ENCODE data around the gene ATXN10. TPM values are rescaled to one million over a fixed set of nuclear protein-coding genes. Genes with fewer than 3 reads are reported as not detected.

ATXN10 gene
- total RNA-seq, 1 donor from 2014 or later = 102 TPM

DNA sequence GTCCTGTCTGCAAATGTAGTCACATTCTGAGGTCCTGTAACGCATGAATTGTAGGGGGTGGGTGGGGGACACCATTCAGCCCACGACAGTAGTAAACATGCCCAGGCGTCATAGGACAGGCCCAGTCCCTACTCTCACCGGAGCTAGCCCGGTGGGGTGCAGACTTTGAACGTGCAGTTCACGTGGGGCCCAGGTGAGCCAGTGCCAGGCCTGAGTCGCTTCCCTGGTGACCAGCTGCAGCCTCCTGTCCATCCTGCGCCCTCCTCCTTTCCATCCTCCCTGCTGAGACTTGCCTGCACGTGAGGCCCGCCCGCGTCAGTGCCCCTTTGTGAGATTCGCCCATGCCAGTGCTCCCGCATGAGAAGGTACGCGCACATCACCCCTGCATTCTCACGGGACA lies 188.6 kb downstream of the ATXN10 start:
- DNase-seq = no peak

- DNase-seq = no peak
Observed at GRCh38 chr22:45861259-45861658, 189.6 kb downstream of the ATXN10 start.

DNA sequence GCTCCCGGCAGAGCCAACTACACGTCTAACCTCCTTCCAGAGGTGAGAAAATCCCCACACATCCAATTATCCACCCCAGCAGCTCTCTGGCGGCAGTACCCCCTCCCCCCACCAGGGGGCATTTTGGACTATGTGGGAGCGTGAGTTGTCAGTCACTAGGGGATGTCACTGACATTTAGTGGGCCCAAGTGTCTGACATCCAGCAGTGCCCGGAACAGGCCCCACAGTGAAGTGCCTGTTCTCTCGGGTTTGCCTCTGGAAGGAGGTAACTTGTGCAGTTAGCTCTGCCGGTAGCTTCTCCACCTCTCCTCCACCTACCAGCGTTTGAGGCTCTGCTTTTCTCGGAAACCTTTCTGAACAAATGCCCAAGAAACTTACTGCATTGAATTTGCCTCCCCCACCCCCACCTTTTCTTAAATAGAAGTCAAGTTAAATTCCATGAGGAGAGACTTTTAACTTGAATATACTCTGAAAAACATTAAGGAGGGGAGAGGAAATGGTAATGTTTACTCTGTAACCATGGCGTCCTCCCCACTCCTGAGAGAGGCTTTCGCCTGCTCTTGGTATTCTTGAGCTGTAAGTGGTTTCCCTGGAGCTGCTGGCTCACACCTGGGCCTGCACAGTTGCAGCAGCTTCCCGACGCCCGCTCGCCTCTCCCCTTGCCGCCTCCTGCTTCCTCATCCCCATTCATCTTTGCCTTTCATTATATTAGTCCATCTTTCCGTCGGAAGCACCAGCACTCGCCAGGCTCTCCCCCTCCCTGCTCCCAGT lies 192.5 kb downstream of the ATXN10 start:
- peak; percentile 65 for DNase-seq

DNA sequence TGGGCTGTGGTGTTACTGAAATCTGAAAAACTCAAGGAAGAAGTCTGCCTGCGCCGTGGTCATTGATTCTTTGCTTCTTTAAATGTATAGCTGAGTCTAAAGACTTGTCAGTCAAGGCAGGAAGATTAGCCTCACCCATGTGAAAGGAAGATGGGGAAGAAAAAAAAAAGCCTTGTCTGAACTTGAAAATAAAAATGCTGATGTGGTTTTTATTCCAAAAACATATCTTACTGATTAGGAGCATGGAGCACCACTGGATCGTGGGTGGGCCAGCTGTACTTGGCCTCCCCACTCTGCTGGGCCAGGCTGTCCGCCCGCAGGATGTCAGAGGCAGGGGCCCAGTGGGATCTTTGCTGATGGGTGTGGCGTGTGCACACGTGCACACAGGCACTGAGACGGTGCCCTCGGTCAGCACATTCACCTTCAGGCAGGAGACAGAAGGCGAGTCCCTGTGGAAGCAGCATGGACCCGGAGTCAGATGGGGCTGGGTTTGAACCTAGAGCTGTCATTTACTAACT lies 193.4 kb downstream of the ATXN10 start:
- peak; percentile 15 for DNase-seq

DNA sequence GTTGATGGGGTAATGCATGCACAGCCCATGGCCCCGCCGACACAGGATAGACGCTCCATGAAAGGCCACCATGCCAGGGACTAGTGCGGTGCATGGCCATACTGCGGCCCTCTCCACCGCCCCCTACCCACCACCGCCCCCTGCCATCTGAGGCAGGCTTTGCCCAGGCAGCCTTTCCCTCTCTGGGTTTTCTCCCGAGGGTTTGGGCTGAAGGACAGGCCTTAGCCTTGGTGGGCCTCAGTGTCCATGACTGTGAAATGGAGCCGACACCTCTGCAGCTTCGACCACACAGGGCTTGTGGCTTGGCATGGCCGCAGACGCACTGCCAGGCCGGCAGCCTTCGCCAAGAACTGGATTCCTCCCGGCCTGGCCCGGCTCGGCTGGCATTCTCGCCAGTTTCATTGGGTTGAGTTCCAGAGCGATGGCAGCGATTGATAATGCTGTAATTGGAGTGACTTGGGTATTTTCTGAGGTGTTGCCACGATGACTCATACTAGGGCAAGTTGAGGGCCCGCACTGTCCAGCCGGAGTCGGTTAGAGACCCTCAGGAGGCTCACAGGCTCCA lies 194.0 kb downstream of the ATXN10 start:
- no peak for DNase-seq

DNA sequence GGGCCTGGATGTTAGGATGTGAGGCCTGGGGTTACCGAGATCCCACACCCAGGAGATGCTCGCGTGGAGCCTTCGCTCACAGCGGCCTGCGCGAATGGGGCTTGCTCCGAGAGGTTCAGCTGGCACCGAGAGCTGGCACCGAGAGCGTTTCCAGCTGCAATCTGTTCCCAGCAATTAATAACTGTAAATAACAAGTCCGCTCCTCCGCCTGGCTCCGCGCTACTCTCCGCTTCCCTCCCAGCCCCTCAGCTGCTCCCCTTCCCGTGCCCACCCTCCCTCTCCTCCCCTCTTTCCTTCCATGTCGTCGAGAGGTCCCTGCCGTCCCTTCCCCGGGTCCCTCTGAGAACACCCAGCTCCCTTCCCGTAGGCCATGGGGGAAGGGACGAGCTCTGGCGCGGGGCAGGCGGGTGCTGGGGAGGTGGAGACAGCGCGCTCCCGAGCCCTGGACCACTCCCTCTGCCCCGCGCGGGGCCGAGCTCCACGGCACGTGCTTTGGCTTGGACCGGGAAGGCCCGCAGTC lies 194.6 kb downstream of the ATXN10 start:
- DNase-seq = no peak

- no peak for DNase-seq
Observed at GRCh38 chr22:45866646-45867117, 195.0 kb downstream of the ATXN10 start.

DNA sequence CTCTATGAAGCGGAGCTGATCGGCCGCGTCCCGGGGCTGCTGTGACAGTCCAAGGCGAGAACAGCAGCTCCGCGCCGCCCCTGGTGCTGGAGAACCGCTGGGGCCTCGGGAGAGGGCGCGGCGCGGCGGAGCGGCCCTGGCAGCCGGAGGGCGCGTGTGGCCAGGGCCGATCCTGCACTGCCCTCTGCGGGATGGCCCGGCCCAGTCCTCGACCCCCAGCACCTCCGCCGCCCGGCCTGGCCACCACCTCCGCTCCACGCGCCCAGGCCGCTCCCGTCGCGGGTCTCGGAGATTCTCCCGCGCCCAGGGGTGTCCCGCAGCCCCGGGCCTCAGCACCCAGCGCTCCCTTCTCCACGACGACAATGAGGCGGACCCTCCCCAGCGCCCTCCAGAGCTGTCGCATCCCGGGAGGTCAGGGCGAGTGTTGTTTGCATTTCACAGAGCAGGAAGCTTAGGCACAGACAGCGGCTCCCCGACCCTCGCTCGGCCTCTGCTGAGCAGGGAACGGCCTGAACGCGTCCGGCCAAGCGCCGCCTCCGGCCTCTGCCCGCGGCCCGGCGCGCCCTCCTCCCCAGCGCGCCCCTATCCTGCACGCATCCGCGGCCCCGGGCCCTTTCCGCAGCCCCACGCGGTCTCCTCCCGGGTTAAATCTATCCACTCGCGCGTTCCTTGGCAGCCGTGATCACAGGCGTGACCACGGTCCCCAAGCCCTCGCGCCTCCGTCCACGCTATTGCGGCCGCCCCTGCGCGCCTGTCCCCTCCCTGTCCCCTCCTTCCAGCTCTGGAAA lies 195.7 kb downstream of the ATXN10 start:
- no peak for DNase-seq

GRCh38 chr22:45867906-45868555 lies 196.4 kb downstream of the ATXN10 start:
- DNase-seq = no peak

- DNase-seq = no peak
Observed at GRCh38 chr22:45868571-45869339, 197.1 kb downstream of the ATXN10 start.

DNA sequence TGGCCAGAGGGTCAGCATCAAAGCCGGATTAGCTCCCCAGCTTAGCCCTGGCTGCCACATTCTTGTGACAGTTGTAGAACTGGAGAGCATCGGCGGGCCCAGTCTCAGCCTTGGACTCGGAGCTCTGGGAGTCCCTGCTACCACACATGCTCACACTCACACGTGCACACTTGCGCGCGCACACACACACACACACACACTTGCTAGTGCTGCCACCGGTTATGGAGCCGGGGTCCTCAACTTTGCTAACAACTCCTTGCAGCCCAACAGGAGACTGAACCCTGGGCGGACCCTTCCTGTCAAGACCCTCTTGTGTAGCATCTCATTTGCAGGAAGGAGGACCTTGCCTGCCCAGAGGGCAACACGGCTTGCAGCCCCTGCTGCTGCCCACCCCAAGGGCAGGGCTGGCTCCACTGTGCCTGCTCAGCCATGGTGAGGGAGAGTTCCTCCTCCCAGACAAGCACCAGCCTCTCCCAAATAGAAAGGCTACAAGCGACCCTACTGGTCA lies 197.8 kb downstream of the ATXN10 start:
- no peak for DNase-seq

- DNase-seq = no peak
Observed at GRCh38 chr22:45870011-45870410, 198.4 kb downstream of the ATXN10 start.

GRCh38 chr22:45871721-45872120 lies 200.1 kb downstream of the ATXN10 start:
- DNase-seq = no peak

- no peak for DNase-seq
Observed at GRCh38 chr22:45872659-45873263, 201.1 kb downstream of the ATXN10 start.

DNA sequence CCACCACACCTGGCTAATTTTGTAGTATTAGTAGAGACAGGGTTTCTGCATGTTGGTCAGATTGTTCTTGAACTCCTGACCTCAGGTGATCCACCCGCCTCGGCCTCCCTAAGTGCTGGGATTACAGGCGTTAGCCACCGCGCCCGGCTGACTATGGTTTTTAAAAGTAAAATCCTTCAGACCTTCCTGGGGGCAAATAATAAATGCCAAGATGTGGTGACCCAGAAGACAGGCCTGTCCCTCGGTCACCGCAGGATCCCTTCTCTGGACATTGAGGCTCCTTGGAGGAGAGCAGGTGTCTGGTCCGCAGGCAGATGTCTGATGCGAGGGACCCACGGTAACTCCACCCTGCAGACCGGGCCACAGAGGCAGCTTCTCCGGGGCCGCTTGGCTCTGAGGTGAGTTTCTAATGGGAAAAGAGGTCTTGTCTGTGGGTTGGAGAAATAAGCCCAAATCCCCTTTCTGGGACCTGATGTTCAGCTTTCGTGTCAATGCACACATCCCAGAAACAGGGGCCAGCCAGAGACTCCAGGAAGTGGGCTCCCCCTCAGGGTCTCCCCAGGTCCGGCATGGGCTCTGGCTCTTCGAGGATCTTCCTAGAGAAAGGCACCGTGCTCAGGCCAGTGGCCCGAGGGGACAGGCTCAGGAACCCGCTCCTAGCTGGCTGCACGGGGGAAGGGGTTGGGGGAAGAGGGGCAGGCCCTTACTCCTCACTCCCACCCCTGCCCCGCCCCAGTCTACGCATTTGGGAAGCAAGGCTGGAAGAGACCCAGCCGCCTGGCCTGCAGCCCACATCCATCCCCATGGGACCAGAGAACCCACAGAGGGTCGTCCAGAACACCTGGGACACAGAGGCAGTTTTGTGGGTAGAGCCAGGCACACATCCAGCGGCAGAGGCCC lies 204.8 kb downstream of the ATXN10 start:
- no peak for DNase-seq

- DNase-seq = no peak
Observed at GRCh38 chr22:45877036-45877380, 205.4 kb downstream of the ATXN10 start.

GRCh38 chr22:45877651-45878050 lies 206.0 kb downstream of the ATXN10 start:
- no peak for DNase-seq

- DNase-seq = no peak
Observed at GRCh38 chr22:45878051-45878781, 206.6 kb downstream of the ATXN10 start.

Measured in skin of body (tissue), 2 donors.